ENCODE results near the gene PDZRN4.

DNA sequence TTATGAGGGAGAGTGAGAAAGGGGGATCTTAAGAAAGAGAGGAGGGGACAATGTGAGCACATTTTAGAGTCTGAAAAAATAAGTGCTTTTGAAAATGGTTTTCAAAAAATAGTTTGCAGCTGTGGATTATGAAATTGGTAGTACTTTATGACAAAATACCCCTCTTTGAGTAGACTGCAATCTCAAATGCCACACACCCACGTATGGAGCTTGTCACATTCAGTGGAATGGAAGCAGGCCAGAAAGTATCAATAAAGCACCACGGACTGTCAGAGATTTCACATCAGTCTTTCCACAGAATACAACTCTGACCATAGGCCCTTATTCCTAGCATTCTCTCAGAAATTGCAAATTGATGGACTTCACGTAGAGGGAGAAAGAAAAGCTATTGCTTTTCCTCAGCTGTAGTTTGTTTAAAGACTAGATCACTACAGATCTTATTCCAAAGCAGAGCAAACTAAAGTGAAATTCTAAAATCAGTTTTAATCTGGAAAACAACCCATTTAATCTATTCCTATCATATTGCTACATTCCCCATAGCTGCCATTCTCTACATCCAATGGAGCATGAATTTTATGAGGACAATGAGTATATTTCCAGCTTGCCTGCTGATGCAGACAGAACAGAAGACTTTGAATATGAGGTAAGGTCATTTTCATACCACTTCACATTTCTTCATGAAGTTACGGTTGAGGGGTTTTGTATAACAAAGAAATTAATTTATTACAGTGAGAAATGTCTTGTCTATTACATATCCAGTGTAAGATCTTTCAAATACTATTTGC is 321.3 kb downstream of the PDZRN4 start:
- TF ChIP-seq, protein P1, sequence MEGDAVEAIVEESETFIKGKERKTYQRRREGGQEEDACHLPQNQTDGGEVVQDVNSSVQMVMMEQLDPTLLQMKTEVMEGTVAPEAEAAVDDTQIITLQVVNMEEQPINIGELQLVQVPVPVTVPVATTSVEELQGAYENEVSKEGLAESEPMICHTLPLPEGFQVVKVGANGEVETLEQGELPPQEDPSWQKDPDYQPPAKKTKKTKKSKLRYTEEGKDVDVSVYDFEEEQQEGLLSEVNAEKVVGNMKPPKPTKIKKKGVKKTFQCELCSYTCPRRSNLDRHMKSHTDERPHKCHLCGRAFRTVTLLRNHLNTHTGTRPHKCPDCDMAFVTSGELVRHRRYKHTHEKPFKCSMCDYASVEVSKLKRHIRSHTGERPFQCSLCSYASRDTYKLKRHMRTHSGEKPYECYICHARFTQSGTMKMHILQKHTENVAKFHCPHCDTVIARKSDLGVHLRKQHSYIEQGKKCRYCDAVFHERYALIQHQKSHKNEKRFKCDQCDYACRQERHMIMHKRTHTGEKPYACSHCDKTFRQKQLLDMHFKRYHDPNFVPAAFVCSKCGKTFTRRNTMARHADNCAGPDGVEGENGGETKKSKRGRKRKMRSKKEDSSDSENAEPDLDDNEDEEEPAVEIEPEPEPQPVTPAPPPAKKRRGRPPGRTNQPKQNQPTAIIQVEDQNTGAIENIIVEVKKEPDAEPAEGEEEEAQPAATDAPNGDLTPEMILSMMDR (IDR thresholded peaks at IDR 0.05; ENCODE audit: extremely low read depth in 1 of 2, insufficient read depth in 1 of 2, low read depth in 1 of 2, low read length in 2 of 2), result no peak
- TF ChIP-seq JUN (IDR thresholded peaks at IDR 0.05; ENCODE audit: borderline replicate concordance, insufficient read depth, insufficient read length, low read depth), result no peak
- TF ChIP-seq POLR2A (IDR thresholded peaks at IDR 0.05; ENCODE audit: low read depth, low read length), result no peak
- no peak for TF ChIP-seq EZH2 (IDR thresholded peaks at IDR 0.05; ENCODE audit: borderline replicate concordance, low read depth, low read length, severe bottlenecking)
- no peak for TF ChIP-seq POLR2AphosphoS5 (IDR thresholded peaks at IDR 0.05; ENCODE audit: insufficient read depth, low read depth, low read length)
- no peak for TF ChIP-seq MYC (IDR thresholded peaks at IDR 0.05; ENCODE audit: low read depth, low read length)
- TF ChIP-seq, protein P2, sequence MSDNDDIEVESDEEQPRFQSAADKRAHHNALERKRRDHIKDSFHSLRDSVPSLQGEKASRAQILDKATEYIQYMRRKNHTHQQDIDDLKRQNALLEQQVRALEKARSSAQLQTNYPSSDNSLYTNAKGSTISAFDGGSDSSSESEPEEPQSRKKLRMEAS (IDR thresholded peaks at IDR 0.05; ENCODE audit: insufficient read depth, insufficient read length), result no peak
- no peak for TF ChIP-seq GATA2 (IDR thresholded peaks at IDR 0.05; ENCODE audit: insufficient read depth, insufficient read length, low read depth, low read length)
